GM12875 (cell line): ENCODE results near the gene DST.

ENCODE experiments used
- H3K4me3 ChIP-seq: one replicate; pipeline ENCODE4 v1.5.1; 2011; ENCODE audit warnings: low read depth, low read length, control low read depth
- CTCF ChIP-seq: IDR thresholded peaks from 2 replicates; pipeline ENCODE4 v1.5.1; 2011; ENCODE audit warnings: low read depth, mild to moderate bottlenecking, control low read depth, inconsistent platforms, low read length, moderate library complexity, borderline replicate concordance; ENCODE audit not compliant: insufficient read depth

DST gene

GRCh38 chr6:56481957-56482356 lies 160.7 kb downstream of the DST start:
- H3K4me3 ChIP-seq, result no peak overlapping the region
- TF ChIP-seq CTCF, result no peak

GRCh38 chr6:56480654-56481337 lies 161.9 kb downstream of the DST start:
- no peak overlapping the region for H3K4me3 ChIP-seq
- no peak for TF ChIP-seq CTCF

- H3K4me3 ChIP-seq, result no peak overlapping the region
- TF ChIP-seq CTCF, result no peak
Observed at GRCh38 chr6:56480246-56480645, 162.4 kb downstream of the DST start.

GRCh38 chr6:56479381-56479780 lies 163.3 kb downstream of the DST start:
- TF ChIP-seq CTCF, result no peak
- no peak overlapping the region for H3K4me3 ChIP-seq

GRCh38 chr6:56478202-56478601 lies 164.5 kb downstream of the DST start:
- no peak for TF ChIP-seq CTCF
- H3K4me3 ChIP-seq, result no peak overlapping the region

GRCh38 chr6:56477241-56477640 lies 165.4 kb downstream of the DST start:
- H3K4me3 ChIP-seq, result no peak overlapping the region
- no peak for TF ChIP-seq CTCF

- no peak for TF ChIP-seq CTCF
- no peak overlapping the region for H3K4me3 ChIP-seq
Observed at GRCh38 chr6:56475736-56476457, 166.8 kb downstream of the DST start.
